Measurements from ENCODE around the gene KLHL18. TPM values are rescaled to one million over a fixed set of nuclear protein-coding genes. Genes with fewer than 3 reads are reported as not detected.

KLHL18 gene
- total and polyA plus RNA-seq, 12 donors = 10.6 to 62.1 (median 28.3) TPM

DNA sequence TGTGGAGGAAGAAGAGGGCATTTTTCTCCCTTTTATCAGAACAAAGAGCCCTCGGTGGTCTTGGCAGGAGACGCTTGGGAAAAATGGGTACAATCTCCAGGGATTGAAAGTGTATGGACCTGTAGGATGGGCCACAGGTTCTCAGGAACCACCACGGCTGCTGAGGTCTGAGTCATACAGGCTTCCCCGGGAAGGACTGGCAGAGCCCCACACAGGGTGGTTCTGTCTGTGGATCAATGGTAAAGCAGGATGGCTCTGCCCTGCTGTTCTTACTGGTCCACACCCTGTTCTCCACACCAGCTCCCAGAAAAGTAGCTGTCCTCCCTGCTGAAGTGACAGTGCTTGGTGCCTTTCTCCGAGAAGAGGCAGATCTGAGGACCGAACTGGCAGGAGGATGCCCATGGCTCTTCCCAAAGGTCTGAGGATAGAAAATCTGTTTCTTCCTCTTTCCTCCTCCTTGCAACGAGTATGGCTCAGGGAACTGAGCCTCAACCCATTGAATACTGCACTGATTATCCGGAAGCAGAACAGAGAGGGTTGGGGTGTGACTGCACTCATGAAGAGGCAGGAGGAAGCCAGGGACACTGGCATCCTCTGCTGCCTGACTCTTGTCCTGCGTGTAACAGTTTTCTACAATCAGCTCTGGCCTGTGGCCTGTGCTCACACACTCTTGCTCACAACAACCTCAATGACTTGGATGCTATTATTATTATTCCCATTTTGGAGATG, 39.2 kb upstream of the KLHL18 start:
- no peak for DNase-seq
- intact Hi-C loops (cut with DNase I) = loop anchor here in 1 of 2 donors (10.0 kb wide), 1 partner anchor 81 kb away; no protein-coding TSS in a partner anchor

DNA sequence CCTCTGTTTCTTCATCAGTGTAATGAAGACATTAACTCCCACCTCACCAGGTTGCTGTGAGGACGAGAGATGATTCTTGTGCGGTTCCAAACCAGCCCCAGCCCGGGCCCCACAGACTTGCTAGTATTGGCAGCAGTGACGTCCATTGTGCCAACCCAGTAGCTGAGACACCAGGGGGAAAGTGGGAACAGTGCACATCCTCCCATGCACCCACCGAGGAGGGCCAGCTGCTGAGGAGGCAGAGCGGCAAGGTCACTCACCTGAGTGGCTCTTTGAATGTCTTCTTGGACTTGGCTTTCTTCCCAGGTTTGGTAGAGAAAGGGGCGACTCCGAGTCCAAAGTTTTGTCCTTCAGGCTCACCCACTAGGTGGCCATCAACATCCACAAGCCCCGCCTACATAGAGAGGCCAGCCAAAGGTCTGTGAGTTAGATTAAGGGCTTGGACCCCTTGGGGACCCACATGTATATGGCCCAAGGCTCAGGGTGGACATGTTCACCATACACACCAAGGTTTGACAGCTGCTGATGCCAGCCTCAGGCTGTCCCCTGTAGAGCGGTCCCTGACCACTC, 38.1 kb upstream of the KLHL18 start:
- no peaks in the 10 kb centered on the region for H3K9me3 ChIP-seq (replicated peaks in 1 of 3)
- H3K4me1 ChIP-seq (replicated peaks in 1 of 2) = no peaks in the 10 kb centered on the region
- intact Hi-C loops (cut with DNase I) = loop anchor here in 1 of 2 donors (10.0 kb wide), 1 partner anchor 80 kb away; no protein-coding TSS in a partner anchor
- no peak overlapping the region for H3K27ac ChIP-seq
- no peak overlapping the region for H3K4me3 ChIP-seq
- WGBS, 4 donors = 82 to 90% (median 84%) methylated on average over 5 to 10 of the region's 10 CpGs
- no peaks in the 10 kb centered on the region for H3K27me3 ChIP-seq
- no peak for DNase-seq
- no peak for TF ChIP-seq POLR2A (IDR thresholded peaks at IDR 0.05)
- TF ChIP-seq, protein P1, sequence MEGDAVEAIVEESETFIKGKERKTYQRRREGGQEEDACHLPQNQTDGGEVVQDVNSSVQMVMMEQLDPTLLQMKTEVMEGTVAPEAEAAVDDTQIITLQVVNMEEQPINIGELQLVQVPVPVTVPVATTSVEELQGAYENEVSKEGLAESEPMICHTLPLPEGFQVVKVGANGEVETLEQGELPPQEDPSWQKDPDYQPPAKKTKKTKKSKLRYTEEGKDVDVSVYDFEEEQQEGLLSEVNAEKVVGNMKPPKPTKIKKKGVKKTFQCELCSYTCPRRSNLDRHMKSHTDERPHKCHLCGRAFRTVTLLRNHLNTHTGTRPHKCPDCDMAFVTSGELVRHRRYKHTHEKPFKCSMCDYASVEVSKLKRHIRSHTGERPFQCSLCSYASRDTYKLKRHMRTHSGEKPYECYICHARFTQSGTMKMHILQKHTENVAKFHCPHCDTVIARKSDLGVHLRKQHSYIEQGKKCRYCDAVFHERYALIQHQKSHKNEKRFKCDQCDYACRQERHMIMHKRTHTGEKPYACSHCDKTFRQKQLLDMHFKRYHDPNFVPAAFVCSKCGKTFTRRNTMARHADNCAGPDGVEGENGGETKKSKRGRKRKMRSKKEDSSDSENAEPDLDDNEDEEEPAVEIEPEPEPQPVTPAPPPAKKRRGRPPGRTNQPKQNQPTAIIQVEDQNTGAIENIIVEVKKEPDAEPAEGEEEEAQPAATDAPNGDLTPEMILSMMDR (IDR thresholded peaks at IDR 0.05) = no peak
- no peaks in the 10 kb centered on the region for H3K36me3 ChIP-seq (replicated peaks in 1 of 2)

More for the DNA sequence above, 39.2 kb upstream of the KLHL18 start:
- H3K9me3 ChIP-seq (replicated peaks in 1 of 3) = no peaks in the 10 kb centered on the region
- no peaks in the 10 kb centered on the region for H3K27me3 ChIP-seq
- H3K36me3 ChIP-seq (replicated peaks in 1 of 2) = no peaks in the 10 kb centered on the region
- TF ChIP-seq, protein P1 (IDR thresholded peaks at IDR 0.05) = no peak
- no peak for TF ChIP-seq POLR2A (IDR thresholded peaks at IDR 0.05)
- no peaks in the 10 kb centered on the region for H3K4me1 ChIP-seq (replicated peaks in 1 of 2)
- no peak overlapping the region for H3K27ac ChIP-seq
- 86 to 89% (median 87%) methylated on average over 7 to 9 of the region's 9 CpGs for WGBS, 4 donors
- H3K4me3 ChIP-seq = no peak overlapping the region

DNA sequence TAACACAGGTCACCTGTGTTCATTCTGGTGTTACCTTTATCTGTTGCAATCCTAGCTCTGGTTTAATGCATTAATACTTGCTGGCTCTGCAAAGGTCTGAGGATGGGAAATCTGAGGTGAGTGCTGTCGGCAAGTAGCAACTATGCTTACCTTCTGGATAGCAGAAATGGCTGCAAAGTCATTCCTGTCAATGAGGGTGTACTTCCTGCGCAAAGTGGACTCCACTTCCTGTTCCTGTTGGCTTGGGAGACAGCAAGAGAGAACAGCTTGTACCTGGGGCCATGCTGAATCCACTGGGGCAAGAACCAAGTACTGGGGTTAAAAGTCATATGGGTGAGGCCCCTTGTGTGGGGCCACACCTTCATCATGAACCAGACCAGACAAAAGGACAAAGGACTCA, 37.5 kb upstream of the KLHL18 start:
- DNase-seq = no peak
- no peaks in the 10 kb centered on the region for H3K9me3 ChIP-seq (replicated peaks in 1 of 3)
- no peaks in the 10 kb centered on the region for H3K27me3 ChIP-seq
- WGBS, 4 donors = 92 to 100% (median 97%) methylated on average over 2 of the region's 2 CpGs
- H3K4me3 ChIP-seq = no peak overlapping the region
- no peaks in the 10 kb centered on the region for H3K36me3 ChIP-seq (replicated peaks in 1 of 2)
- intact Hi-C loops (cut with DNase I) = loop anchor here in 1 of 2 donors (10.0 kb wide), 1 partner anchor 80 kb away; no protein-coding TSS in a partner anchor
- TF ChIP-seq, protein P1 (IDR thresholded peaks at IDR 0.05) = no peak
- no peak for TF ChIP-seq POLR2A (IDR thresholded peaks at IDR 0.05)
- no peak overlapping the region for H3K27ac ChIP-seq
- H3K4me1 ChIP-seq (replicated peaks in 1 of 2) = no peaks in the 10 kb centered on the region

DNA sequence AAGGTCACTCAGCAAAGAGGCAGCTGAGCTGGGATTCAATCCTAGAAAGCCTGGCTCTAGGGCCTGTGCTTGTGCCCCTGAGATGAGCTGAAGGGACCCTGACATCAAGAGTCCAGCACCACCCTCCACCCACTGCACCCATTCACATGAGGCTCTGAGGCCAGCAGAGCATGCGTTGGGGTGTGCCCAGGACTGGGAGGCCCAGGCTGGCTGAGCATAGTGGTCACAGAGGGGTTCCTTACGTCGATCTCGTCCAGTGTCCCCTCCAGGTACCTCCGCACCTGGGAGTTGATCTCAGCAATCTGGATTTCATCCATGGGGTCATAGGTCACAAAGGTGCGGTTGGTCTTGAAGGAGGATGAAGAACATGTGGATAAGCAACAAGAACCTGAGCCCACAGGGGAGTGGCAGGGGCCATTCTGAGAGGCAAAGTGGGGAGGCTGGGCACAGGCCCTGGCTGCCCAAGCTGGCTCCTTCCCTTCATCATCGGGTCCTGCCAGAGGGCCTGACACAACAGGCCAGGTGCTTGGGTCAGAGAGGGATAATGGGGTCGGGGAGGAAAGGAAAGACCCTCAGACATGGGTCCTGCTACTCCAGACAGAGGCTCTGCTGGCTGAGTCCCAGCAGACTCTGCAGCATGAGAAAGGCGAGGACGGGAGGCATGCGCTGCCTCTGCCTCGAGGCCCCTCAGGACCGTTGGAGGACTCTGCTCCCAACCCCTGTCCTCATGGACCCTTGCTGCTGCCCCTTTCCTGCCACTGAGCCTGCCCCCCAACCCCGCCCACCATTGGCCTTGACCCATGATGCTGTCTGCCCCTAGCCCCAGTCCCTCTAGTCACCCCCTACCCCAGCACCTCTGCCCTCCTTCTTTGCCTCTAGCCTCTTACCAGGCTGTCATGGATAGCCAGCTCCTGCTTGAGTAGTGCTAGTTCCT, 35.3 kb upstream of the KLHL18 start:
- no peaks in the 10 kb centered on the region for H3K27me3 ChIP-seq
- intact Hi-C loops (cut with DNase I) = loop anchor here in 1 of 2 donors (10.0 kb wide), 1 partner anchor 77 kb away; no protein-coding TSS in a partner anchor
- H3K4me3 ChIP-seq = no peak overlapping the region
- no peak overlapping the region for H3K27ac ChIP-seq
- TF ChIP-seq POLR2A (IDR thresholded peaks at IDR 0.05) = no peak
- TF ChIP-seq, protein P1 (IDR thresholded peaks at IDR 0.05) = no peak
- WGBS, 4 donors = 87 to 94% (median 89%) methylated on average over 5 to 14 of the region's 14 CpGs
- no peaks in the 10 kb centered on the region for H3K9me3 ChIP-seq (replicated peaks in 1 of 3)
- no peaks in the 10 kb centered on the region for H3K36me3 ChIP-seq (replicated peaks in 1 of 2)
- no peak for DNase-seq
- no peaks in the 10 kb centered on the region for H3K4me1 ChIP-seq (replicated peaks in 1 of 2)

Measured in adrenal gland (tissue), 12 donors.